ENCODE results near the gene SRSF3.
"Not testable (repeated sequence)": the region's sequence is repeated elsewhere in the genome, so short reads cannot be mapped to it uniquely, and the experiment has no call there.

Gene SRSF3

GRCh38 chr6:36574679-36575078 lies 19.5 kb upstream of the SRSF3 start:
- DNase-seq (ENCODE audit: low read depth, low spot score), result no peak

GRCh38 chr6:36576578-36576977 lies 17.6 kb upstream of the SRSF3 start:
- DNase-seq (ENCODE audit: low read depth, low spot score), result no peak

GRCh38 chr6:36577301-36577700 lies 16.9 kb upstream of the SRSF3 start:
- peak; percentile 91 for DNase-seq (ENCODE audit: low read depth, low spot score)

- no peak for DNase-seq (ENCODE audit: low read depth, low spot score)
Observed at GRCh38 chr6:36578030-36578429, 16.1 kb upstream of the SRSF3 start.

- DNase-seq (ENCODE audit: low read depth, low spot score), result no peak
Observed at GRCh38 chr6:36578431-36578830, 15.7 kb upstream of the SRSF3 start.

GRCh38 chr6:36580184-36580526 lies 14.0 kb upstream of the SRSF3 start:
- no peak for DNase-seq (ENCODE audit: low read depth, low spot score)

- no peak for DNase-seq (ENCODE audit: low read depth, low spot score)
Observed at GRCh38 chr6:36581716-36582115, 12.4 kb upstream of the SRSF3 start.

GRCh38 chr6:36586606-36587005 lies 7.6 kb upstream of the SRSF3 start:
- no peak for DNase-seq (ENCODE audit: low read depth, low spot score)

- DNase-seq (ENCODE audit: low read depth, low spot score), result not testable (repeated sequence)
Observed at GRCh38 chr6:36589025-36589400, 5.1 kb upstream of the SRSF3 start.

GRCh38 chr6:36590237-36590636 lies 3.9 kb upstream of the SRSF3 start:
- DNase-seq (ENCODE audit: low read depth, low spot score), result peak; percentile 85

- no peak for DNase-seq (ENCODE audit: low read depth, low spot score)
Observed at GRCh38 chr6:36592221-36592655, 1.9 kb upstream of the SRSF3 start.

- peak; percentile 87 for DNase-seq (ENCODE audit: low read depth, low spot score)
Observed at GRCh38 chr6:36593569-36594028, 563 bp upstream of the SRSF3 start.

GRCh38 chr6:36594816-36595643 lies 868 bp downstream of the SRSF3 start:
- DNase-seq (ENCODE audit: low read depth, low spot score), result peak; percentile 56

- DNase-seq (ENCODE audit: low read depth, low spot score), result no peak
Observed at GRCh38 chr6:36596356-36596755, 2.2 kb downstream of the SRSF3 start.

- DNase-seq (ENCODE audit: low read depth, low spot score), result no peak
Observed at GRCh38 chr6:36597775-36598174, 3.6 kb downstream of the SRSF3 start.

GRCh38 chr6:36598326-36598725 lies 4.2 kb downstream of the SRSF3 start:
- DNase-seq (ENCODE audit: low read depth, low spot score), result no peak

- no peak for DNase-seq (ENCODE audit: low read depth, low spot score)
Observed at GRCh38 chr6:36598739-36599318, 4.7 kb downstream of the SRSF3 start.

- peak; percentile 64 for DNase-seq (ENCODE audit: low read depth, low spot score)
Observed at GRCh38 chr6:36599791-36600209, 5.6 kb downstream of the SRSF3 start.

GRCh38 chr6:36600564-36601146 lies 6.5 kb downstream of the SRSF3 start:
- no peak for DNase-seq (ENCODE audit: low read depth, low spot score)

- not testable (repeated sequence) for DNase-seq (ENCODE audit: low read depth, low spot score)
Observed at GRCh38 chr6:36601818-36602217, 7.7 kb downstream of the SRSF3 start.

- DNase-seq (ENCODE audit: low read depth, low spot score), result no peak
Observed at GRCh38 chr6:36603222-36604089, 9.3 kb downstream of the SRSF3 start.
